Neural progenitor cell (in vitro differentiated cells): ENCODE measurements around the gene WBP1L.

Experiments used
- CTCF ChIP-seq: fragments of 200-600 bp; sonication (generic); IDR thresholded peaks from 2 replicates; pipeline ENCODE4 v1.5.1; 2017; ENCODE audit warnings: antibody characterized with exemption, mild to moderate bottlenecking
- EZH2 ChIP-seq: fragments of 200-600 bp; sonication (generic); IDR thresholded peaks from 2 replicates; pipeline ENCODE4 v1.6.1; 2017; ENCODE audit warnings: antibody characterized with exemption, mild to moderate bottlenecking, moderate library complexity

GRCh38 chr10:102758240-102758932, 14.6 kb downstream of the WBP1L start:
- no peak for TF ChIP-seq CTCF
- TF ChIP-seq EZH2, result no peak
